ENCODE results near the gene ACAD11. TPM values are rescaled to one million over a fixed set of nuclear protein-coding genes. Genes with fewer than 3 reads are reported as not detected.
A peak's percentile ranks its signal among the peaks of the same experiment; 100 is the strongest.

Gene ACAD11
- polyA plus RNA-seq, 3 donors: 0.31 to 25.4 (median 0.40) TPM

GRCh38 chr3:132661101-132661500 lies 1.5 kb upstream of the ACAD11 start:
- intact Hi-C loops (cut with micrococcal nuclease): no loop called here
- Mint-ChIP-seq H3K27me3 (ENCODE audit: low read depth in 3 of 3) (no peaks in the 10 kb centered on the region), H3K4me1 (peaks cover 29% of the 10 kb centered on the region), H3K9me3 (no peaks in the 10 kb centered on the region), H3K27ac (peak overlapping the region in 3 of 7 donors; percentile 86 to 91 (median 89)), H3K4me3 (peak overlapping the region; percentile 98), H3K36me3 (no peaks in the 10 kb centered on the region)
- peak overlapping the region; percentile 96 for H3K4me2 ChIP-seq (replicated peaks; ENCODE audit: extremely low read depth, low read length, poor library complexity, severe bottlenecking)
- DNase-seq: no peak
- peaks cover 2 to 3% of the 10 kb centered on the region in 2 donors for H3K36me3 ChIP-seq (replicated peaks in 1 of 2; ENCODE audit: control insufficient read depth in 1 of 2, insufficient read depth in 2 of 2, low read length in 2 of 2)
- no peaks in the 10 kb centered on the region for H3K27me3 ChIP-seq (ENCODE audit: control insufficient read depth in 2 of 2, insufficient read depth in 2 of 2, low read length in 2 of 2)
- no peaks in the 10 kb centered on the region for H4K20me1 ChIP-seq (ENCODE audit: insufficient read depth, low read length)
- peaks cover 16 to 23% of the 10 kb centered on the region in 2 donors for H3K4me1 ChIP-seq (ENCODE audit: control insufficient read depth in 1 of 2, insufficient read depth in 2 of 2, low read length in 2 of 2)
- H3K9ac ChIP-seq (ENCODE audit: insufficient read depth, low read length, poor library complexity, severe bottlenecking): peak overlapping the region; percentile 88
- TF ChIP-seq, protein P1, sequence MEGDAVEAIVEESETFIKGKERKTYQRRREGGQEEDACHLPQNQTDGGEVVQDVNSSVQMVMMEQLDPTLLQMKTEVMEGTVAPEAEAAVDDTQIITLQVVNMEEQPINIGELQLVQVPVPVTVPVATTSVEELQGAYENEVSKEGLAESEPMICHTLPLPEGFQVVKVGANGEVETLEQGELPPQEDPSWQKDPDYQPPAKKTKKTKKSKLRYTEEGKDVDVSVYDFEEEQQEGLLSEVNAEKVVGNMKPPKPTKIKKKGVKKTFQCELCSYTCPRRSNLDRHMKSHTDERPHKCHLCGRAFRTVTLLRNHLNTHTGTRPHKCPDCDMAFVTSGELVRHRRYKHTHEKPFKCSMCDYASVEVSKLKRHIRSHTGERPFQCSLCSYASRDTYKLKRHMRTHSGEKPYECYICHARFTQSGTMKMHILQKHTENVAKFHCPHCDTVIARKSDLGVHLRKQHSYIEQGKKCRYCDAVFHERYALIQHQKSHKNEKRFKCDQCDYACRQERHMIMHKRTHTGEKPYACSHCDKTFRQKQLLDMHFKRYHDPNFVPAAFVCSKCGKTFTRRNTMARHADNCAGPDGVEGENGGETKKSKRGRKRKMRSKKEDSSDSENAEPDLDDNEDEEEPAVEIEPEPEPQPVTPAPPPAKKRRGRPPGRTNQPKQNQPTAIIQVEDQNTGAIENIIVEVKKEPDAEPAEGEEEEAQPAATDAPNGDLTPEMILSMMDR (IDR thresholded peaks at IDR 0.05): no peak
- peak overlapping the region in 1 of 2 donors; percentile 87 for H3K27ac ChIP-seq (ENCODE audit: low read depth in 1 of 2, low read length in 2 of 2)
- H2AFZ ChIP-seq (ENCODE audit: insufficient read depth, low read depth, low read length, poor library complexity, severe bottlenecking): peak overlapping the region; percentile 99
- H3K79me2 ChIP-seq (ENCODE audit: insufficient read depth, low read length): peaks cover 24% of the 10 kb centered on the region
- no CpG with 5 or more reads among the region's 8 CpGs for WGBS (ENCODE audit: insufficient coverage)
- H3K4me3 ChIP-seq (replicated peaks in 1 of 3; ENCODE audit: low read depth in 2 of 3, low read length in 3 of 3): peak overlapping the region; percentile 62 to 96 (median 79)
- H3K9me3 ChIP-seq (replicated peaks in 1 of 2; ENCODE audit: control insufficient read depth in 1 of 2, insufficient read depth in 1 of 2, low read length in 2 of 2): no peaks in the 10 kb centered on the region

GRCh38 chr3:132660811-132661070 lies 1.1 kb upstream of the ACAD11 start:
- peak in 1 of 3 donors; percentile 4 for DNase-seq
- no peaks in the 10 kb centered on the region for H4K20me1 ChIP-seq (ENCODE audit: insufficient read depth, low read length)
- 0% methylated on average over 1 of the region's 5 CpGs for WGBS (ENCODE audit: insufficient coverage)
- H3K4me2 ChIP-seq (replicated peaks; ENCODE audit: extremely low read depth, low read length, poor library complexity, severe bottlenecking): peak overlapping the region; percentile 96
- no peaks in the 10 kb centered on the region for H3K27me3 Mint-ChIP-seq (ENCODE audit: low read depth in 3 of 3)
- H3K27me3 ChIP-seq (ENCODE audit: control insufficient read depth in 2 of 2, insufficient read depth in 2 of 2, low read length in 2 of 2): no peaks in the 10 kb centered on the region
- peak overlapping the region; percentile 98 for H3K4me3 Mint-ChIP-seq
- peak overlapping the region; percentile 88 for H3K9ac ChIP-seq (ENCODE audit: insufficient read depth, low read length, poor library complexity, severe bottlenecking)
- peak overlapping the region; percentile 62 to 96 (median 79) for H3K4me3 ChIP-seq (replicated peaks in 1 of 3; ENCODE audit: low read depth in 2 of 3, low read length in 3 of 3)
- H3K9me3 ChIP-seq (replicated peaks in 1 of 2; ENCODE audit: control insufficient read depth in 1 of 2, insufficient read depth in 1 of 2, low read length in 2 of 2): no peaks in the 10 kb centered on the region
- H3K79me2 ChIP-seq (ENCODE audit: insufficient read depth, low read length): peaks cover 24% of the 10 kb centered on the region
- peak overlapping the region; percentile 99 for H2AFZ ChIP-seq (ENCODE audit: insufficient read depth, low read depth, low read length, poor library complexity, severe bottlenecking)
- H3K4me1 ChIP-seq (ENCODE audit: control insufficient read depth in 1 of 2, insufficient read depth in 2 of 2, low read length in 2 of 2): peaks cover 16 to 23% of the 10 kb centered on the region in 2 donors
- peak overlapping the region; percentile 74 to 95 (median 91) for H3K27ac Mint-ChIP-seq
- no peaks in the 10 kb centered on the region for H3K9me3 Mint-ChIP-seq
- intact Hi-C loops (cut with micrococcal nuclease): no loop called here
- peaks cover 0 to 2% of the 10 kb centered on the region in 2 donors for H3K36me3 ChIP-seq (replicated peaks in 1 of 2; ENCODE audit: control insufficient read depth in 1 of 2, insufficient read depth in 2 of 2, low read length in 2 of 2)
- H3K27ac ChIP-seq (ENCODE audit: low read depth in 1 of 2, low read length in 2 of 2): peak overlapping the region; percentile 73 to 87
- TF ChIP-seq, protein P1 (IDR thresholded peaks at IDR 0.05): no peak
- H3K36me3 Mint-ChIP-seq: no peaks in the 10 kb centered on the region
- peaks cover 29% of the 10 kb centered on the region for H3K4me1 Mint-ChIP-seq

Measured in CD14-positive monocyte (primary cell).